ENCODE measurements around the gene GGACT.

DNA sequence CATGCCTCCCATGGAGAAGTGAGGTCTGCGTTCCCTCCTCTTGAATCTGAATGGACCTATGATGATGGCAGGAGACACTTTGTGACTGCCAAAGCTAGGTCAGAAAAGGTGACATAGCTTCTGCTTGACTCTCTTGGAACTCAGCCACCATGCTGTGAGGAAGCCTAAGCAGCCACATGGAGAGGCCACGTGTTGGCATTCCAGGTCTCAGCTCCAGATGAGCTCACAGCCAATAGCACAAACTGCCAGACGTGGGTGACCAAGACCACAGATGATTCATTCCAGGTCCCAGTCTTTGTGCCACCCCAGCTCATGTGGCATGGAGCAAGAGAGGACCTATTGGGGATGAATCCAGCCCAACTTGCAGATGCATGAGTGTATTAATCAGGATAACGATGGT, 8.7 kb upstream of the GGACT start:
- TF ChIP-seq, protein P1, sequence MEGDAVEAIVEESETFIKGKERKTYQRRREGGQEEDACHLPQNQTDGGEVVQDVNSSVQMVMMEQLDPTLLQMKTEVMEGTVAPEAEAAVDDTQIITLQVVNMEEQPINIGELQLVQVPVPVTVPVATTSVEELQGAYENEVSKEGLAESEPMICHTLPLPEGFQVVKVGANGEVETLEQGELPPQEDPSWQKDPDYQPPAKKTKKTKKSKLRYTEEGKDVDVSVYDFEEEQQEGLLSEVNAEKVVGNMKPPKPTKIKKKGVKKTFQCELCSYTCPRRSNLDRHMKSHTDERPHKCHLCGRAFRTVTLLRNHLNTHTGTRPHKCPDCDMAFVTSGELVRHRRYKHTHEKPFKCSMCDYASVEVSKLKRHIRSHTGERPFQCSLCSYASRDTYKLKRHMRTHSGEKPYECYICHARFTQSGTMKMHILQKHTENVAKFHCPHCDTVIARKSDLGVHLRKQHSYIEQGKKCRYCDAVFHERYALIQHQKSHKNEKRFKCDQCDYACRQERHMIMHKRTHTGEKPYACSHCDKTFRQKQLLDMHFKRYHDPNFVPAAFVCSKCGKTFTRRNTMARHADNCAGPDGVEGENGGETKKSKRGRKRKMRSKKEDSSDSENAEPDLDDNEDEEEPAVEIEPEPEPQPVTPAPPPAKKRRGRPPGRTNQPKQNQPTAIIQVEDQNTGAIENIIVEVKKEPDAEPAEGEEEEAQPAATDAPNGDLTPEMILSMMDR (IDR thresholded peaks at IDR 0.05) = no peak
- no peak for TF ChIP-seq POLR2AphosphoS5 (IDR thresholded peaks at IDR 0.05; ENCODE audit: low read depth, low read length)
- TF ChIP-seq, protein P2, sequence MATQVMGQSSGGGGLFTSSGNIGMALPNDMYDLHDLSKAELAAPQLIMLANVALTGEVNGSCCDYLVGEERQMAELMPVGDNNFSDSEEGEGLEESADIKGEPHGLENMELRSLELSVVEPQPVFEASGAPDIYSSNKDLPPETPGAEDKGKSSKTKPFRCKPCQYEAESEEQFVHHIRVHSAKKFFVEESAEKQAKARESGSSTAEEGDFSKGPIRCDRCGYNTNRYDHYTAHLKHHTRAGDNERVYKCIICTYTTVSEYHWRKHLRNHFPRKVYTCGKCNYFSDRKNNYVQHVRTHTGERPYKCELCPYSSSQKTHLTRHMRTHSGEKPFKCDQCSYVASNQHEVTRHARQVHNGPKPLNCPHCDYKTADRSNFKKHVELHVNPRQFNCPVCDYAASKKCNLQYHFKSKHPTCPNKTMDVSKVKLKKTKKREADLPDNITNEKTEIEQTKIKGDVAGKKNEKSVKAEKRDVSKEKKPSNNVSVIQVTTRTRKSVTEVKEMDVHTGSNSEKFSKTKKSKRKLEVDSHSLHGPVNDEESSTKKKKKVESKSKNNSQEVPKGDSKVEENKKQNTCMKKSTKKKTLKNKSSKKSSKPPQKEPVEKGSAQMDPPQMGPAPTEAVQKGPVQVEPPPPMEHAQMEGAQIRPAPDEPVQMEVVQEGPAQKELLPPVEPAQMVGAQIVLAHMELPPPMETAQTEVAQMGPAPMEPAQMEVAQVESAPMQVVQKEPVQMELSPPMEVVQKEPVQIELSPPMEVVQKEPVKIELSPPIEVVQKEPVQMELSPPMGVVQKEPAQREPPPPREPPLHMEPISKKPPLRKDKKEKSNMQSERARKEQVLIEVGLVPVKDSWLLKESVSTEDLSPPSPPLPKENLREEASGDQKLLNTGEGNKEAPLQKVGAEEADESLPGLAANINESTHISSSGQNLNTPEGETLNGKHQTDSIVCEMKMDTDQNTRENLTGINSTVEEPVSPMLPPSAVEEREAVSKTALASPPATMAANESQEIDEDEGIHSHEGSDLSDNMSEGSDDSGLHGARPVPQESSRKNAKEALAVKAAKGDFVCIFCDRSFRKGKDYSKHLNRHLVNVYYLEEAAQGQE (IDR thresholded peaks at IDR 0.05; ENCODE audit: insufficient read depth in 1 of 2, low read depth in 2 of 2, low read length in 1 of 2) = no peak

Measured in Panc1 (cell line).